G401 (cell line): ENCODE measurements around the gene SWT1. TPM values are rescaled to one million over a fixed set of nuclear protein-coding genes. Genes with fewer than 3 reads are reported as not detected.
A peak's percentile ranks its signal among the peaks of the same experiment; 100 is the strongest.

Experiments
- DNase-seq: peaks from one replicate; pipeline ENCODE4 v3.0.0-alpha.2; 2015; ENCODE audit warnings: low spot score
- in situ Hi-C: cut with HindIII; loops from 2 replicates; pipeline ENCODE4 v1.10.0; 2016; ENCODE audit warnings: low sequenced_read_pairs, mixed read lengths
- total RNA-seq: library from RNA; depleted of rRNA; stranded (reverse); fragments of >200 nt; shearing (Covaris generic); gene quantifications from 2 replicates; pipeline ENCODE4 v1.2.3, GENCODE V29; 2014; rRNA removed

Gene SWT1
- total RNA-seq, result 7.4 and 7.8 TPM in 2 replicates

GRCh38 chr1:185156854-185157598 lies at the start of gene SWT1, which contains the start of gene TRMT1L:
TSS of gene SWT1 (plus strand) at chr1:185157167. CDS start at chr1:185160842, 3,675 bp downstream.
TSS of gene TRMT1L (minus strand) at chr1:185156953. CDS start at chr1:185156712, 241 bp downstream.
- peak; percentile 100 for DNase-seq

GRCh38 chr1:185108321-185108720 lies 48.6 kb upstream of the SWT1 start:
- in situ Hi-C loops, result no loop called here
- no peak for DNase-seq

More at GRCh38 chr1:185156854-185157598, at the start of gene SWT1, which contains the start of gene TRMT1L:
- in situ Hi-C loops, result loop anchor here (25.0 kb wide), 1 partner anchor 345 kb away; no protein-coding TSS in a partner anchor

DNA sequence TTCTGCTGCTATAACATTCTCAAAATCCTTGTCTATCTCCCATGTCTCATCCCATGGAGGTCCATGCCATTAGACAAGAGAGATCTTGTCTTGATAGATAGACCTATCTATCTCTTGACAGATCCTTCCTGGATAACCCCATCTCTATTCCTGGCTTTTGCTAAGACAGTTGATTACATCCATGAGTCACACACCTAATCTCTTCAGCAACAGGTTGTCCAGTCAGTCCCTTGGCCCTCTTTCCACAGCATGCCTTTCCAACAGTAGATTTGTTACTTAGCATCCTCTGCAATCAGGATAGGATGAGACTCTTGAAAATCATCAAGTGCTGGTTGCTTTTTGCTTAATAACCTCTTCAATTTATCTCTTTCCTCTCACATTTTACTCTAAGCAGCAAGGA lies 46.8 kb upstream of the SWT1 start:
- in situ Hi-C loops, result no loop called here
- no peak for DNase-seq

GRCh38 chr1:185111873-185112272 lies 45.1 kb upstream of the SWT1 start:
- DNase-seq, result no peak
- in situ Hi-C loops, result no loop called here

DNA sequence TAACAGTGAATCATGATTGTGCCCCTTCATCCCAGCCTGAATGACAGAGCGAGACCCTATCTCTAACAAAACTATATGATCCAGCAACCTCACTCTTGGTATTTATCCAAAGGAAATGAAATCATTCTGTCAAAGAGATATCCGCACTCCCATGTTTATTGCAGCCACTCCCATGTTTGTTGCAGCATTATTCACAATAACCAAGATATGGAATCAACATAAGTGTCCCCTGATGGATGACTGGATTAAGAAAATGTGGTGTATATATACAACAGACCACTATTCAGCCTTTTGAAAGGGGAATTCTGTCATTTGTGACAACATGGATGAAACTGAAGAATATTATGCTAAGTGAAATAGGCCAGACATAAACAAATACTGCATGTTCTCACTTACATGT lies 44.6 kb upstream of the SWT1 start:
- no peak for DNase-seq
- in situ Hi-C loops, result no loop called here

DNA sequence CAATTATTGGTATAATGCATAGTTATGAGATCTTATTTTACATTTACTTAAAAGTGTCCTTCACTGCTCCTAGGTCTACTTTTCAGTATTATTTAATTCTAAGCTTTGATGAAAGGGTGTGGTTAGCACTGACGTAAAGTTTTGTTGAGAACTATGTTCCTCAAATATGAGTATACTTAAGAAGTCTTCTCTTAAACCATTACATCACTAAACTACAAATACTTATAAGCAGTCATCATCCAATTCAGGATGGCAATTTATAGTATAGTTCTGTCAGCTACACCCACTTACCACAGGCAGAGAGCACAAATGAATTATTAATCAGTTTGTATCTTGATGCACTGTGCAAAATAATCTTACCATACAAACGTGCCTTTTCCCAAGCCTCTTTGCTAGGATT lies 27.3 kb upstream of the SWT1 start:
- DNase-seq, result no peak
- in situ Hi-C loops, result no loop called here

DNA sequence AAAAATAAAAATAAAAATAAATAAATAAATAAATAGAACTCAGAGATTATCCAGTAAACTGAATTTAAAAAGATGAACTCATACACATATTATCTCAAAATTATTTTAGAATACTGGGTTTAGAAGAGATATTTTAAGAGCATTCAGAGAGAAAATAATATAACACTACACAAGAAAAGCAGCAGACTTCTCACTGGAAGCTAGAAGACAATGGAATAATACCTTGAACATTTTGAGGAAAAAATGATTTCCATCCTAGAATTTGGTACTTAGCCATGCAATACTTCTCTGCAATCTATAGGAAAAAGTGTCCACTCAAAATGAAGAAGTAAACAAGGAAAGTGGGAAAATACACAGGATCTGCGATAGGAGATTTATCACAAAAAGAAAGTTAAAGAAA lies 24.4 kb upstream of the SWT1 start:
- no peak for DNase-seq
- in situ Hi-C loops, result no loop called here

- no peak for DNase-seq
- in situ Hi-C loops, result no loop called here
Measured at GRCh38 chr1:185137896-185138545, 18.9 kb upstream of the SWT1 start.

- in situ Hi-C loops, result no loop called here
Measured at GRCh38 chr1:185139246-185139645, 17.7 kb upstream of the SWT1 start.

GRCh38 chr1:185144233-185144632 lies 12.7 kb upstream of the SWT1 start:
- no peak for DNase-seq
- in situ Hi-C loops, result no loop called here

More at GRCh38 chr1:185139246-185139645, 17.7 kb upstream of the SWT1 start:
- peak; percentile 59 for DNase-seq

DNA sequence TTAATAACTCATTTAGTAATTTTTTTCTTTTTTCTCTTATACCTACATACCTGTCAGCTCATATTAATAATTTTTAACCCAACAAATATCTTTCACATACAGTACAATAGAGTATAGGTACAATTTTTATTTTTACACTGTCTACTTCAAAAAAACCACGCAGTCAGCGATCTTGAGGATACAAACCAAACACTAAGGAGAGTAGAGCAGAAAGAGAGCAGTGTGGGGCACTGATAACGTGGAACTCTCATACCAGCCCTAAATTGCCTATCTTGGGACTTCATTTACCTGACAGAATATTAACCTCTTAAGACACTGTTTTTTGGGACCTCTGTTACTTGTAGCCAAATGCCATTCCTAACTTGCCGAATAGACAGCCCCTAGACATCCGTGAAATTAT lies 5.8 kb upstream of the SWT1 start:
- in situ Hi-C loops, result loop anchor here (25.0 kb wide), 1 partner anchor 339 kb away; no protein-coding TSS in a partner anchor
- DNase-seq, result no peak

DNA sequence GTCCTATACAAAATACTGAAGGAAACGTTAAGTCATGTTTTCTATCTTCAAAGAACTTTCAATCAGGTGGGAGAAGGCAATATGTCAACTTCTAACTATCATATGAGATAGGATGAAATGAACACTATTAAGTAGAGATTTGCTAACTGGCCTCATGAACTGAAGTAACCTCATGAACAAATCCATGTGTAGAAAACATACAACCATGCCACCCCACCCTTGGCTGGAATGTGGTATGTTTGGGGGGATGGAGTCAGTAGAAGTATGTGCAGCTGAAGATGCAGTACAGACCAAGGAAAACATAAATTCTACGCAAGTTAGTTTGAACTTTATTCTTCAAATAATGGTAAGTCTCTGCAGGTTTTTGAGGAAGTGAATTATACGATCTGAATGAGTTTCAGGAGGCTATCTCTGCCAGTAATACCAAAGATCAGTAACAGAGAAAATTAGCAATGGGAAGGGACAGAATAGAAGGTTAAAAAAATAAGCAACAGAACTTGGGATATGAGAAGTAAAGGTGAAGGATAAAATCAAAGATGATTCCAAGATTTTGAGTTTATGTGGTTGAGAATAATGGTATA lies 4.7 kb upstream of the SWT1 start:
- DNase-seq, result no peak
- in situ Hi-C loops, result loop anchor here (25.0 kb wide), 1 partner anchor 340 kb away; no protein-coding TSS in a partner anchor

DNA sequence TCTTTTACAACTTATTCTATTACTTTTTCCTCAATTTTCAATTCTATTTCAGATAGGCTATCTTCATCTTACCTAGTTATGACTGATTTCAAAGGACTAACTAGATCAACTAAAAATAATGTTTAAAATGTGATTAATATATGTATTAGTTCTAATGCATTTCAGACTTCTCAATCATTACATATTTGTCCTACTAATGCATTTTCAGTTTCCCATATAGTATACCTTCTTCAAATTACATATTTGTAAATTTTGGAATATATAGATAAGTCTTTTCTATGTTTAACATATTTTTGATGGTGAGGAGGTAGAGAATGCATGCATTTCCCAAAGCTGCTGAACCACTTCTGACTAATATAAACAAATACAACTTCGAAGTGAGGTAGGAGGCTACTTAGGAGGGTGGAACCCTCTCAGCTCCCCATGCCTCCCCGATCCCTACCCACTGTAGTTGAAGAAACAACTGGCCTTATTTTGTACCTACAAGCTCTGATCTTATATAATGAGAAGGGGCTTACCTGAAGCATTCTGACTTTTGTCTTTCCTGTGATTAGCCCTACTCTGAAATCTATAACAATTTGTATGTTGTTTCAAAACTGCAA lies 2.0 kb upstream of the SWT1 start:
- in situ Hi-C loops, result loop anchor here (25.0 kb wide), 1 partner anchor 343 kb away; no protein-coding TSS in a partner anchor

DNA sequence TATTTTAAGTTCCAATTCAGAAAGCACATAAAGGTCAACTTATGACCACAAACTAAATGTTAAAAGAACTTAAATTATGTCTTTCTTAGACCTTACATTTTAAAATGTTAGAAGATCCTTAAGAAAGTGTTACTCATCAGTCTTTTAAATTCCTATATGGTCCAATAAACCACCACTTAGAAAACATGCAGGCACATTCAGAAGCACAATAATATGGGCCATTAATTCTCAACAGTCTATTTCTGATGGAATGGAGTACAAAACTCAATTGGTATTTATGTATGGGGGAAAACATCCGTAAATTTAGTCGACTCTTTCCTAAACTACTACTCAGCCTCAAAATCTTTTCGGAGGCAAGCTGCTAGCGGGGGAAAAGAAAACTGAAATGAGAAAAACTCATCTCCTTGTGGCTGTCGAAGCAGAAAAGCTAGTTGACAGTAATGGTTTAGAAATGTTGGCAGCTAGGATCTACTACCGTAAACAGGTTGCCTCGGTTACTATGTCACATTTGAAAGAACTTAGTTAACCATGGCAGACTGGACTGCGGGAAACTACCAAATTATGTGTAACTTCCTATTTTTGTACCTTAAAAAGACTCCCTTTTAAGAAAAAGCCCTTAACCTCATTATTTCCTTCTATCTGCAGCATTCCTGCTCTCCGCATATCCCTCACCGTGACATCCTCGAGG lies 1.2 kb upstream of the SWT1 start:
- in situ Hi-C loops, result loop anchor here (25.0 kb wide), 1 partner anchor 343 kb away; no protein-coding TSS in a partner anchor
- peak; percentile 52 for DNase-seq

More for the DNA sequence above, 2.0 kb upstream of the SWT1 start:
- DNase-seq, result peak; percentile 10

GRCh38 chr1:185156288-185156853 lies 596 bp upstream of the SWT1 start:
- in situ Hi-C loops, result loop anchor here (25.0 kb wide), 1 partner anchor 344 kb away; no protein-coding TSS in a partner anchor
- peak; percentile 53 for DNase-seq

- peak; percentile 36 for DNase-seq
- in situ Hi-C loops, result loop anchor here (25.0 kb wide), 1 partner anchor 346 kb away; no protein-coding TSS in a partner anchor
Measured at GRCh38 chr1:185157599-185158412, 839 bp downstream of the SWT1 start.

GRCh38 chr1:185158800-185159199 lies 1.8 kb downstream of the SWT1 start:
- DNase-seq, result peak; percentile 9
- in situ Hi-C loops, result loop anchor here (25.0 kb wide), 1 partner anchor 346 kb away; no protein-coding TSS in a partner anchor
